Stimulated activated CD4-positive, alpha-beta T cell treated with anti-CD3 and anti-CD28 coated beads, Interleukin-1b, Interleukin-23, amount 100 ng/mL, for 48 hours (primary cell): ENCODE measurements around the gene FANCF.
"Not testable (repeated sequence)": the region's sequence is repeated elsewhere in the genome, so short reads cannot be mapped to it uniquely, and the experiment has no call there.

ENCODE experiments used
- DNase-seq: peaks from one replicate; pipeline ENCODE4 v3.0.0-alpha.2; 2020

FANCF gene

GRCh38 chr11:22625448-22626287 lies at the start of gene FANCF:
Gene FANCF (minus strand): TSS chr11:22625823. CDS start chr11:22625810, 13 bp downstream.
- peak; percentile 92 for DNase-seq

- no peak for DNase-seq
These were observed 49.1 kb upstream of the FANCF start for GRCh38 chr11:22674470-22675439.

- DNase-seq, result no peak
These were observed 46.1 kb upstream of the FANCF start for GRCh38 chr11:22671751-22672150.

- DNase-seq, result no peak
These were observed 45.2 kb upstream of the FANCF start for GRCh38 chr11:22670830-22671229.

GRCh38 chr11:22669368-22669767 lies 43.7 kb upstream of the FANCF start:
- DNase-seq, result no peak

GRCh38 chr11:22668005-22668796 lies 42.6 kb upstream of the FANCF start:
- DNase-seq, result no peak

GRCh38 chr11:22666688-22667439 lies 41.2 kb upstream of the FANCF start:
- peak; percentile 25 for DNase-seq

- DNase-seq, result no peak
These were observed 40.7 kb upstream of the FANCF start, which contains the start of gene GAS2 for GRCh38 chr11:22666325-22666687. Gene GAS2 (plus strand): TSS chr11:22666611. CDS start chr11:22674870, 8,259 bp downstream.

GRCh38 chr11:22659783-22660182 lies 34.2 kb upstream of the FANCF start:
- DNase-seq, result no peak

GRCh38 chr11:22657101-22657694 lies 31.6 kb upstream of the FANCF start:
- DNase-seq, result no peak

GRCh38 chr11:22656130-22656529 lies 30.5 kb upstream of the FANCF start:
- DNase-seq, result no peak

- not testable (repeated sequence) for DNase-seq
These were observed 26.7 kb upstream of the FANCF start for GRCh38 chr11:22652346-22652745.

GRCh38 chr11:22641559-22641958 lies 15.9 kb upstream of the FANCF start:
- no peak for DNase-seq

- DNase-seq, result no peak
These were observed 15.2 kb upstream of the FANCF start for GRCh38 chr11:22640862-22641261.

GRCh38 chr11:22635689-22636088 lies 10.1 kb upstream of the FANCF start:
- no peak for DNase-seq

- DNase-seq, result no peak
These were observed 9.4 kb upstream of the FANCF start for GRCh38 chr11:22634897-22635629.

- DNase-seq, result no peak
These were observed 7.8 kb upstream of the FANCF start for GRCh38 chr11:22633354-22633902.

GRCh38 chr11:22627421-22627820 lies 1.8 kb upstream of the FANCF start:
- DNase-seq, result no peak

- no peak for DNase-seq
These were observed 1.1 kb upstream of the FANCF start for GRCh38 chr11:22626573-22627239.
